NOMO-1 (cell line): ENCODE data around the gene FOXF2.

ENCODE experiments used
- DNase-seq, 2 experiments: peaks; one replicate each; lab custom pipeline; 2025; ENCODE audit not compliant: unreplicated experiment in 2 of 2; lab: John Stamatoyannopoulos, UW

FOXF2 gene

GRCh38 chr6:1438471-1438881 lies 49.1 kb downstream of the FOXF2 start:
- DNase-seq = no peak

GRCh38 chr6:1439349-1439748 lies 50.0 kb downstream of the FOXF2 start:
- DNase-seq = no peak

- no peak for DNase-seq
These were observed 53.6 kb downstream of the FOXF2 start for GRCh38 chr6:1442929-1443328.
